ENCODE data around the gene MMP25. TPM values are rescaled to one million over a fixed set of nuclear protein-coding genes. Genes with fewer than 3 reads are reported as not detected.

The MMP25 gene
- total RNA-seq, 1 experiment from 2014 or later, result 0.26 TPM

DNA sequence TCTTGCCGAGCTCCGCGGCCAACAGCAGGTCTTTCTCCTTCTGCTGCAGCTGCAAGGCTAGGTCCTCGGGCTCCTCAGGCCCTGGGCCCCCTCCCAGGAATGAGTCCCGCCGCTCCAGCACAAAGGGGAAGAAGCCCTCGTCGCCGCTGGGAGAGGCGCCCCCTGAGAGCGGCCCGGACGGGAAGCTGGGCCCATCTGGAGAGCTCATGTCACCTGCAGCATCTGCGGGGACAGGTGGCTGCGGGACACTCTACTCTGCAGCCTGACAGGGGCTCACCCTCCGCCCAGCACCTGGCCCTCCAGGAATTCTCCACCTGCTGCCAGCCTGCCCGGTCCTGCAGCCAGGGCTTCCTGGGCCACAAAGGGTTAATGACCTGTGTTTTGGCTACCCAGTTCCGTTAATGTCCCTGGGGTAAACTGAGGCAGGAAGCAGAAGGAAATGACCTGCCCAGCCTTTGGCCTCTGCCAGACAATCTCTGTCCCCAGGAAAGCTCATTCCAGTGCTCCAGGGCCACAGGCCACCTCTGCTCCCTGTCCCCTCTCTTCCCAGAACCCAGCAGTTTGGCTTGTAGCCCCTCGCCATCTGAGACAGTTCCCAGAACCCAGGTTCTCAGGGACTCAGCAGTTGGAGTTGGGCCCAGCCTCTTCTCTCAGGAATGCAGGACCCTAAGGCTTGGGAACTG, 10.9 kb upstream of the MMP25 start:
- BruUV-seq (replicated peaks), result no TSS peak
- no peak for DNase-seq (ENCODE audit: unreplicated experiment)
- Mint-ChIP-seq H3K27ac (ENCODE audit: low read depth, unreplicated experiment) (no peak overlapping the region), H3K4me3 (ENCODE audit: unreplicated experiment) (no peak overlapping the region), H3K36me3 (ENCODE audit: insufficient read depth, unreplicated experiment) (peaks cover 5% of the 10 kb centered on the region), H3K4me1 (ENCODE audit: insufficient read depth, unreplicated experiment) (no peaks in the 10 kb centered on the region), H3K9me3 (ENCODE audit: unreplicated experiment) (no peaks in the 10 kb centered on the region), H3K27me3 (ENCODE audit: insufficient read depth, unreplicated experiment) (peaks cover 64% of the 10 kb centered on the region)
- TF ChIP-seq, protein P1, sequence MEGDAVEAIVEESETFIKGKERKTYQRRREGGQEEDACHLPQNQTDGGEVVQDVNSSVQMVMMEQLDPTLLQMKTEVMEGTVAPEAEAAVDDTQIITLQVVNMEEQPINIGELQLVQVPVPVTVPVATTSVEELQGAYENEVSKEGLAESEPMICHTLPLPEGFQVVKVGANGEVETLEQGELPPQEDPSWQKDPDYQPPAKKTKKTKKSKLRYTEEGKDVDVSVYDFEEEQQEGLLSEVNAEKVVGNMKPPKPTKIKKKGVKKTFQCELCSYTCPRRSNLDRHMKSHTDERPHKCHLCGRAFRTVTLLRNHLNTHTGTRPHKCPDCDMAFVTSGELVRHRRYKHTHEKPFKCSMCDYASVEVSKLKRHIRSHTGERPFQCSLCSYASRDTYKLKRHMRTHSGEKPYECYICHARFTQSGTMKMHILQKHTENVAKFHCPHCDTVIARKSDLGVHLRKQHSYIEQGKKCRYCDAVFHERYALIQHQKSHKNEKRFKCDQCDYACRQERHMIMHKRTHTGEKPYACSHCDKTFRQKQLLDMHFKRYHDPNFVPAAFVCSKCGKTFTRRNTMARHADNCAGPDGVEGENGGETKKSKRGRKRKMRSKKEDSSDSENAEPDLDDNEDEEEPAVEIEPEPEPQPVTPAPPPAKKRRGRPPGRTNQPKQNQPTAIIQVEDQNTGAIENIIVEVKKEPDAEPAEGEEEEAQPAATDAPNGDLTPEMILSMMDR (IDR thresholded peaks at IDR 0.05; ENCODE audit: unreplicated experiment), result no peak
- ChIA-PET CTCF (interaction anchor here (0.5 to 0.6 kb wide), 2 partner anchors 16 to 253 kb away, joined by 3 read pairs; no protein-coding TSS in a partner anchor), POLR2A (interaction anchor here (0.6 to 1.9 kb wide), 5 partner anchors 13 to 134 kb away, joined by 3 to 9 read pairs (median 4); partner anchors contain the start of genes HCFC1R1 and TNFRSF12A)
- intact Hi-C loops (cut with micrococcal nuclease), result no loop called here

DNA sequence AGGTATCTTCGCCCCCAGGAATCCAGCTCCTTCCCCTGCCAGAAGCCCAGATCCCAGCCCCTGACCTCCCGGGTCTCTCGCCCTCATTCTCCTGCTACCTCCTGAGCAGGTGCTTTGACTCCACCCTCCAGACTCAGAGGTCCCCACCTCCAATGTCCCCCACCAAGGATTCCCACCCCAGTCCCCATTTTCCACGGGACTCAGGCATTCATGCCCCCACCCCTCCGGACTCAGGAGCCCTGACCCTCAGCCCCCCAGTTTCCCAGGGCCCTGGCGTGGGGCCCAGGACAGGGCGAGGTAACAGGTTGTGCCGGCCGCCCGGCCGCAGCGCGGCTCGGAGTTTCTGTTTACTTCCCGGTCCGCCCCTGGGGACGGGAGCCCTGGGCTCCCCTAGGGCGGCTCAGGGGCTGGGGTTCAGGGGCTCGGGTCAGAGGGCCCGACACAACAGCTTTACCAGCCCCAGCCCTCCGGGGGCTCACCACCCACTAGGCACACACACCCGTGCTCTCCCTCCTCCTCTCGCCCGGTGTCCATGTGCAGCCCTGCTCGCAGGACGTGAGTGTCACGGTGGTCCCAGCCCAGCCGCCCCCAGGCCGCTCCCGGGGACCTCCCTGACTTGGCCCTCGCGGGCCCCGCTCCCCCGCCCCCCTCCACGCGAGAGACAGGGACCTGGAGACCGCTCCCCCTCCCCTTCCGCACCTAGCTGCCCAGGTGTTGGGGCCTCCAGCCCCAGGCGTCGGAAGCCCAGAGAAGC, 10.2 kb upstream of the MMP25 start:
- Mint-ChIP-seq H3K36me3 (ENCODE audit: insufficient read depth, unreplicated experiment) (no peaks in the 10 kb centered on the region), H3K27me3 (ENCODE audit: insufficient read depth, unreplicated experiment) (peaks cover 64% of the 10 kb centered on the region), H3K4me1 (ENCODE audit: insufficient read depth, unreplicated experiment) (no peaks in the 10 kb centered on the region), H3K9me3 (ENCODE audit: unreplicated experiment) (no peaks in the 10 kb centered on the region), H3K4me3 (ENCODE audit: unreplicated experiment) (no peak overlapping the region), H3K27ac (ENCODE audit: low read depth, unreplicated experiment) (no peak overlapping the region)
- POLR2A ChIA-PET, result interaction anchor here (0.6 to 1.9 kb wide), 5 partner anchors 14 to 786 kb away, joined by 3 to 9 read pairs (median 4); partner anchors contain the start of genes HCFC1R1 and TNFRSF12A
- CTCF ChIA-PET, result interaction anchor here (0.5 to 0.9 kb wide), 3 partner anchors 9 to 254 kb away, joined by 3 read pairs; no protein-coding TSS in a partner anchor
- no TSS peak for BruUV-seq (replicated peaks)
- DNase-seq (ENCODE audit: unreplicated experiment), result no peak
- TF ChIP-seq, protein P1 (IDR thresholded peaks at IDR 0.05; ENCODE audit: unreplicated experiment), result no peak
- intact Hi-C loops (cut with micrococcal nuclease), result no loop called here

DNA sequence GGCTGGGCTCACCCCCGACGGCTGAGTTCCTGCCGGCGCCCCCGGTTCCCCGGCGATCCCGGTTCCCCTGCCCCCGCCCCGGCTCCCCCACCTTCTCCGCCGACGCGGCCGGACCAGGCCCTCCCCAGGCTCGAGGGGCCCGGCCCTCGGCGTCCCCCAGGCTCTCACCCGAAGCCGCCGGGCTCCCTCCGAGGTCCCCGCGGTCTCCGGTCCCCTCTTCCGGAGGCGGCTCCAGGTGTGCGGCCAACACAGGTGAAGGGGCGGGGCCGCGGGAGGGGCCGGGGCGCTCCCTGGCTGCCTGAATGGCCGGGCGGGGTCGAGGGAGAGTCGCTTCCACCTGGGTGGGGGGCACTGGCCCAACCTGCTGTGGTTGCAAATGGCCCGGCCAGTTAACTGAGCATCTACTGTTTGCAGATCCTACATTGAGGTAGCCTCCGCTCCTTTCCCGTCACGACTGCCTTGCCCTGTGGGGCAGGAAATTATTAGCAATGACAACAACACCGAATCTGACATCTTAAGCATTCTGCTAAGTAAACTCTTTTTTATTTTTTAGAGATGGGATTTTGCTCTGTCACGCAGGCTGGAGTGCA, 9.5 kb upstream of the MMP25 start, which contains the start of gene BICDL2:
TSS of gene BICDL2 (minus strand) at position 219 of the 590 bp plus-strand sequence. CDS start 1,448 bp downstream, outside the sequence.
- intact Hi-C loops (cut with micrococcal nuclease), result no loop called here
- TF ChIP-seq, protein P1 (IDR thresholded peaks at IDR 0.05; ENCODE audit: unreplicated experiment), result no peak
- CTCF ChIA-PET, result interaction anchor here (0.7 to 1.5 kb wide), 4 partner anchors 9 to 59 kb away, joined by 3 to 5 read pairs (median 3); no protein-coding TSS in a partner anchor
- Mint-ChIP-seq H3K9me3 (ENCODE audit: unreplicated experiment) (no peaks in the 10 kb centered on the region), H3K4me3 (ENCODE audit: unreplicated experiment) (no peak within 1 kb of the TSS), H3K36me3 (ENCODE audit: insufficient read depth, unreplicated experiment) (no peaks in the 10 kb centered on the region), H3K4me1 (ENCODE audit: insufficient read depth, unreplicated experiment) (no peaks in the 10 kb centered on the region), H3K27ac (ENCODE audit: low read depth, unreplicated experiment) (no peak within 1 kb of the TSS), H3K27me3 (ENCODE audit: insufficient read depth, unreplicated experiment) (peaks cover 64% of the 10 kb centered on the region)
- no peak for DNase-seq (ENCODE audit: unreplicated experiment)
- POLR2A ChIA-PET, result interaction anchor here (0.7 to 2.6 kb wide), 2 partner anchors 16 to 785 kb away, joined by 3 to 15 read pairs; partner anchors contain the start of gene TNFRSF12A
- BruUV-seq (replicated peaks), result no TSS peak

Measured in MCF 10A (cell line).